Measurements from ENCODE around the gene CDC5L. TPM values are rescaled to one million over a fixed set of nuclear protein-coding genes. Genes with fewer than 3 reads are reported as not detected.

CDC5L gene
- polyA plus RNA-seq, 1 of the 3 experiments (the other 2 are of a cell fraction): 6.0 TPM

DNA sequence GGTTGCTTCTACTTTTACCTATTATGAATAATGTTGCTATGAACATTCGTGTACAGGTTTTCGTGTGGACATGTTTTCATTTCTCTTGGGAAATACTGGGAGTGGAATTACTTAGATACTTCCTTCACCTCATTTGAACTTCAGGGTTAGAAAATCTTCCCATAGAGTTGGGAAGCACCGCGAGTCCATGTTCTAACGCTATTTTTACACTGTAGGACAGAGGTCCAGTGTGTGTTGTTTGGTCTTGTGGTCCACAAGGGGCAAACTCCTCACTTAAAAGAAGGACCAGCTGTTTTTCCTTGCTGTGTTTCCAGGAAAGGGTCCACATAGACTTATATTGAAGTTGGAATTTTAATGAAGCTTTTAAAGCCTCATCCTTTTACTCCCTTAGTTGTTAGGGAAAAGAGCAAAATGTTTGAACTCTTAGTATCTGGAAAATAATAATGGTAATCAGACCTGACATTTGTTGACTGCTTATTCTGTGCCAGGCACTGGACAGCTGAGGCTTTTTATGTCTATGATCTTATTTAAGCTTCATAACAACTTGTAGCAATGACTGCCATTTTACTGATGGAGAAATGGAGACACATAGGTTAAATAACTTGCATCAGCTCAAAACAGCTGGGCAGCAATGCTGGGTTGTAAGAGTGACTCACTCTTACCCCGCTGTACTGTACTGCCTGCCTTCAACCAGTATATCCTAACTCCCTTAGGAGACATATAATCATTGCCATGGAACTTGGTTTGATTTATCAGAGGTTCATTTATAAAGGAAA, 52.0 kb downstream of the CDC5L start:
- Histone ChIP-seq H3K4me3 (ENCODE audit: low read depth in 2 of 2, low read length in 1 of 2) (no peak overlapping the region), H3K79me2 (ENCODE audit: insufficient read depth) (peaks cover 41% of the 10 kb centered on the region), H3F3A (replicated peaks; ENCODE audit: insufficient read depth) (no peaks in the 10 kb centered on the region), H3K27me3 (ENCODE audit: insufficient read depth) (no peaks in the 10 kb centered on the region), H3K9me2 (no peaks in the 10 kb centered on the region), H3K4me2 (no peak overlapping the region), H3K9ac (no peak overlapping the region), H4K20me1 (ENCODE audit: insufficient read depth) (no peaks in the 10 kb centered on the region), H3K27ac (ENCODE audit: low read depth in 2 of 2, low read length in 1 of 2) (peak overlapping the region in 1 of 2 experiments; percentile 11; a peak in 1 of 4 replicates), H3K36me3 (replicated peaks in 1 of 2; ENCODE audit: control insufficient read depth in 1 of 2, insufficient read depth in 2 of 2, low read length in 1 of 2) (peaks cover 16 to 54% of the 10 kb centered on the region in 2 experiments), H2AFZ (ENCODE audit: low read depth) (no peak overlapping the region), H3K4me1 (ENCODE audit: control insufficient read depth in 1 of 2, insufficient read depth in 2 of 2, low read depth in 1 of 2, low read length in 1 of 2) (no peaks in the 10 kb centered on the region; a peak in 2 of 4 replicates), H3K9me3 (peaks cover 20% of the 10 kb centered on the region)
- ChIA-PET POLR2A (no interaction called here), CTCF (interaction anchor here (0.9 to 2.4 kb wide), 7 partner anchors 8 to 36 kb away, joined by 3 to 11 read pairs (median 8); no protein-coding TSS in a partner anchor)
- TF ChIP-seq, protein P1, sequence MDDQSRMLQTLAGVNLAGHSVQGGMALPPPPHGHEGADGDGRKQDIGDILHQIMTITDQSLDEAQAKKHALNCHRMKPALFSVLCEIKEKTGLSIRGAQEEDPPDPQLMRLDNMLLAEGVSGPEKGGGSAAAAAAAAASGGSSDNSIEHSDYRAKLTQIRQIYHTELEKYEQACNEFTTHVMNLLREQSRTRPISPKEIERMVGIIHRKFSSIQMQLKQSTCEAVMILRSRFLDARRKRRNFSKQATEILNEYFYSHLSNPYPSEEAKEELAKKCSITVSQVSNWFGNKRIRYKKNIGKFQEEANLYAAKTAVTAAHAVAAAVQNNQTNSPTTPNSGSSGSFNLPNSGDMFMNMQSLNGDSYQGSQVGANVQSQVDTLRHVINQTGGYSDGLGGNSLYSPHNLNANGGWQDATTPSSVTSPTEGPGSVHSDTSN (IDR thresholded peaks at IDR 0.05): 0 out of 2 replicates have a peak, but pooled peaks have one; percentile 5
- TF ChIP-seq, protein P2, sequence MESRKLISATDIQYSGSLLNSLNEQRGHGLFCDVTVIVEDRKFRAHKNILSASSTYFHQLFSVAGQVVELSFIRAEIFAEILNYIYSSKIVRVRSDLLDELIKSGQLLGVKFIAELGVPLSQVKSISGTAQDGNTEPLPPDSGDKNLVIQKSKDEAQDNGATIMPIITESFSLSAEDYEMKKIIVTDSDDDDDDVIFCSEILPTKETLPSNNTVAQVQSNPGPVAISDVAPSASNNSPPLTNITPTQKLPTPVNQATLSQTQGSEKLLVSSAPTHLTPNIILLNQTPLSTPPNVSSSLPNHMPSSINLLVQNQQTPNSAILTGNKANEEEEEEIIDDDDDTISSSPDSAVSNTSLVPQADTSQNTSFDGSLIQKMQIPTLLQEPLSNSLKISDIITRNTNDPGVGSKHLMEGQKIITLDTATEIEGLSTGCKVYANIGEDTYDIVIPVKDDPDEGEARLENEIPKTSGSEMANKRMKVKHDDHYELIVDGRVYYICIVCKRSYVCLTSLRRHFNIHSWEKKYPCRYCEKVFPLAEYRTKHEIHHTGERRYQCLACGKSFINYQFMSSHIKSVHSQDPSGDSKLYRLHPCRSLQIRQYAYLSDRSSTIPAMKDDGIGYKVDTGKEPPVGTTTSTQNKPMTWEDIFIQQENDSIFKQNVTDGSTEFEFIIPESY (IDR thresholded peaks at IDR 0.05; ENCODE audit: borderline replicate concordance, low read depth): no peak
- DNase-seq: no peak
- WGBS (ENCODE audit: low lambda C conversion rate): 91% methylated on average over 6 of the region's 6 CpGs

DNA sequence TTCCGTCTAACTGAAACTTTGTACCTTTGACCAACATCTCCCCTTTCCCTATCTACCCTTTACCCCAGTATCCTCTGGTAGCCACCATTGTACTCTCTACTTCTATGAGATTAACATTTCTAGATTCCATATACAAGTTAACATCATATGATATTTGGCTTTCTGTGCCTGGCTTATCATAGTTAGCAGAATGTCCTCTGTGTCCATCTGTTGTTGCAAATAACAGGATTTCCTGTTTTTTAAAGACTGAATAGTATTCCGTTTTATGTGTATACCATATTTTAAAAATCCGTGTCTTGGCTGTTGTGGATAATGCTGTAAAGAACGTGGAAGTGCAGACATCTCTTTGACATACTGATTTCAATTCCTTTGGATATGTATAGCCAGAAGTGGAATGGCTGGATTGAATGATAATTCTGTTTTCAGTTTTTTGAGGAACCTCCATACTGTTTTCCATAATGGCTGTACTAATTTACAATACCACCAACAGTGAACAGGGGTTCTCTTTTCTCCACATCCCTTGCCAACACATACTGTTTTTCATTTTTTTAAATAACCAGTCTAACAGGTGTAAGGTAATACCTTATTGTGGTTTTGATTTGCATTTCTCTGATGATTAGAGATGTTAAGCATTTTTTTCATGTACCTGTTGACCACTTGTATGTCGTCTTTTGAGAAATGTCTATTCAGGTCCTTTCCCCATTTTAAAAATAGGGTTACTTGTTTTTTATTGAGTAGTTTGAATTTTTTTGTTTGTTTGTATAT, 53.8 kb downstream of the CDC5L start:
- no peak overlapping the region for H3K4me2 ChIP-seq
- ChIA-PET POLR2A (no interaction called here), CTCF (interaction anchor here (1.4 to 2.4 kb wide), 2 partner anchors 18 to 34 kb away, joined by 3 to 8 read pairs; no protein-coding TSS in a partner anchor)
- no peaks in the 10 kb centered on the region for H3K9me2 ChIP-seq
- no peak overlapping the region for H3K4me3 ChIP-seq (ENCODE audit: low read depth in 2 of 2, low read length in 1 of 2)
- H3K27me3 ChIP-seq (ENCODE audit: insufficient read depth): no peaks in the 10 kb centered on the region
- no peak overlapping the region for H3K9ac ChIP-seq
- H3K79me2 ChIP-seq (ENCODE audit: insufficient read depth): peaks cover 30% of the 10 kb centered on the region; the same call in 1 of the 2 replicates
- H4K20me1 ChIP-seq (ENCODE audit: insufficient read depth): no peaks in the 10 kb centered on the region
- no peak for TF ChIP-seq RCOR1 (IDR thresholded peaks at IDR 0.05; ENCODE audit: low read length)
- TF ChIP-seq NRF1 (IDR thresholded peaks at IDR 0.05; ENCODE audit: low read depth, low read length): no peak
- TF ChIP-seq FOXM1 (IDR thresholded peaks at IDR 0.05; ENCODE audit: low read depth): no peak
- no peak for TF ChIP-seq CHD2 (IDR thresholded peaks at IDR 0.05; ENCODE audit: low read length, partially characterized antibody)
- TF ChIP-seq NFIC (IDR thresholded peaks at IDR 0.05; ENCODE audit: borderline replicate concordance): no peak
- TF ChIP-seq RFX5 (IDR thresholded peaks at IDR 0.05; ENCODE audit: low read length): no peak
- peaks cover 20% of the 10 kb centered on the region for H3K9me3 ChIP-seq
- DNase-seq: no peak
- H2AFZ ChIP-seq (ENCODE audit: low read depth): no peak overlapping the region
- no peak overlapping the region for H3K27ac ChIP-seq (ENCODE audit: low read depth in 2 of 2, low read length in 1 of 2)
- peaks cover 4 to 8% of the 10 kb centered on the region in 2 experiments for H3K4me1 ChIP-seq (ENCODE audit: control insufficient read depth in 1 of 2, insufficient read depth in 2 of 2, low read depth in 1 of 2, low read length in 1 of 2)
- H3F3A ChIP-seq (replicated peaks; ENCODE audit: insufficient read depth): peaks cover 13% of the 10 kb centered on the region
- H3K36me3 ChIP-seq (replicated peaks in 1 of 2; ENCODE audit: control insufficient read depth in 1 of 2, insufficient read depth in 2 of 2, low read length in 1 of 2): peaks cover 22 to 51% of the 10 kb centered on the region in 2 experiments
- WGBS (ENCODE audit: low lambda C conversion rate): 98% methylated on average over 5 of the region's 5 CpGs

All from SK-N-SH (cell line).